Measurements from ENCODE around the gene CD36. TPM values are rescaled to one million over a fixed set of nuclear protein-coding genes. Genes with fewer than 3 reads are reported as not detected.

Gene CD36
- 100 to 1,000 TPM; 210 to 375 (median 311) TPM for total RNA-seq

DNA sequence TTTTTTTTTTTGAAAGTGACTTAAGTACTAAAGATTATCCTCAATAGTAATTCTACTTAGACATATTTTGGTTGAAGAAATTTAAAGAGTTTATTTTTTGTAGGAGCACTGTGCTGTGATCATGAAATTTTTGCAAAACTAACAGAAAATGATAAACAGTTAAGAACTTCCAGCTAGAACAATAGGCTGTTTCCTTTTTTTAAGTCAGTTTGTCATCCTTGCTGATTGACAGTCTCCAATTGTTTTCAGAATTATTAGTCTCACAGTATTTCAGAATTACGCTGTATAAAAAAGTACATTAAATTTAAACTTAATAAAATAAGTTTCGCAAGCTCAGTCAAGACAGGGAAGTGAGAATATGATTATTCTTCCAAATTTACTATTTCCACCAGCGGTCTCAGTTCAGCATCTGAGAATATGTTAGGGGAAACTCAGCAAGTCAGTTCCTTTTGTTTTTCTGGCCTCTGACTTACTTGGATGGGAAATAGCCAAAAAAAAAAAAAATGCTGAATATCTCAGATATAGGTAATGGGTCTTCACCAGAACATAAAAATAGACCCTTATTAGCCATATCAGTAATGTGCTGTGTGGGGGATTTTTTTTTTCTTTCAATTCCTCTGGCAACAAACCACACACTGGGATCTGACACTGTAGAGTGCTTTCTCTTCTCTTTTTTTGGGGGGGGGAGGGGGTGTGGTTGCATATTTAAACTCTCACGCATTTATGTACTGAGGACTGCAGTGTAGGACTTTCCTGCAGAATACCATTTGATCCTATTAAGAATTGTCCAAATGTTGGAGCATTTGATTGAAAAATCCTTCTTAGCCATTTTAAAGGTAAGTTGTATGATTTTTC is at the start of gene CD36:
CD36 (plus strand) TSS at position 732 of the 855 bp plus-strand sequence. CDS start 8,099 bp downstream, outside the sequence.
- peak within 1 kb of the TSS; percentile 27 to 48 (median 44) for H3K4me3 ChIP-seq
- intact Hi-C loops (cut with DNase I; ENCODE audit: low total_unique reads) (loop anchor here (5.0 kb wide), 1 partner anchor 36 kb away; no protein-coding TSS in a partner anchor), in situ Hi-C loops (cut with MboI; ENCODE audit: low sequenced_read_pairs in 4 of 4) (loop anchor here in 1 of 4 donors (25.0 kb wide), 1 partner anchor 1774 kb away; no protein-coding TSS in a partner anchor)
- peak within 1 kb of the TSS; percentile 82 to 92 (median 86) for H3K27ac ChIP-seq
- no peaks in the 10 kb centered on the region for H3K36me3 ChIP-seq
- peak in 1 of 2 donors; percentile 12 for ATAC-seq
- H3K9me3 ChIP-seq = no peaks in the 10 kb centered on the region
- DNase-seq = no peak
- no peak for TF ChIP-seq CTCF (IDR thresholded peaks at IDR 0.05 in 4 of 5, conservative IDR thresholded peaks at IDR 0.05 in 1 of 5)
- TF ChIP-seq POLR2A (IDR thresholded peaks at IDR 0.05) = no peak
- H3K4me1 ChIP-seq = peaks cover 38 to 44% of the 10 kb centered on the region in 2 donors
- no peaks in the 10 kb centered on the region for H3K27me3 ChIP-seq

DNA sequence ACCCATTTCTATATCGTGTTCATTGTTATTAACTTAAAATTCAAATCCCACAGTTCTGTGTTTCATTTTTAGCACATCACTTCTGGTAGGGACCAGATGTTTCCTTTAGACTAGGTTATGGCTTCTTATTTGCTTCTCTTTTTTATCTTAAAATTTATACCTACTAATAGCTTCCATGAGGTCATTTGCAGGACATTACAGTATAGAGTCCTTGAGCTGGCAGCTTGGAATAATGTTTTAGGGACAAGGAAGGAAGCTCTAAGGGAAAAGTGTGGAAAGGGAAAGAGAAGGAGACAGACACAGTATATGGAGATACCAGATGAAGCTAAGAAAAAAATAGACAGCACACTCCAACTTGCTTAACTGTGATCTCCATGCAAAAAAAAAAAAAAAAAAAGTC is 48.8 kb upstream of the CD36 start:
- intact Hi-C loops (cut with DNase I; ENCODE audit: low total_unique reads) (no loop called here), in situ Hi-C loops (cut with MboI; ENCODE audit: low sequenced_read_pairs in 4 of 4) (no loop called here)
- ATAC-seq (peak in 1 of 2 donors; percentile 42), DNase-seq (no peak)
- peak overlapping the region in 3 of 4 donors; percentile 12 to 64 (median 24) for H3K27ac ChIP-seq
- no peaks in the 10 kb centered on the region for H3K27me3 ChIP-seq
- no peaks in the 10 kb centered on the region for H3K9me3 ChIP-seq
- TF ChIP-seq CTCF (IDR thresholded peaks at IDR 0.05 in 4 of 5, conservative IDR thresholded peaks at IDR 0.05 in 1 of 5) (no peak), POLR2A (IDR thresholded peaks at IDR 0.05) (no peak)
- peaks cover 0 to 17% of the 10 kb centered on the region in 2 donors for H3K4me1 ChIP-seq
- no peaks in the 10 kb centered on the region for H3K36me3 ChIP-seq
- no peak overlapping the region for H3K4me3 ChIP-seq

DNA sequence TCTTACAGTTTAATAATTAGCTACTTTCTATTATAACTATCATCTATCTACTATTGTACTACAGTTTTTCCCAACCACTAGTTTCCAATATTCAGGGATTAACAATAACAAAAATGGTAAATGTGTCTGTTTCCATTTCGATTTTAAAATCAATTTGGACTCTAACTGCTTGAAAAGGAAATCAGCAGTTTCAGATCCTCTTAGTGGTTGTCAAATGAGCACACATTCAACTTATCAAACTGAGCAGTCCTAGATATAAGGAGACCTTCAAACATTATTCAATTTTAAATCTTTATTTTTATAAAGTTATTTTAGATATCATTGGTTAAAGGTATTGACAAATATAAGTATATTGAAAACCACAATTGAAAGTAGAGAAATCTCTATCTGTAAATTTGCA is 46.8 kb upstream of the CD36 start:
- DNase-seq (no peak), ATAC-seq (no peak)
- intact Hi-C loops (cut with DNase I; ENCODE audit: low total_unique reads) (no loop called here), in situ Hi-C loops (cut with MboI; ENCODE audit: low sequenced_read_pairs in 4 of 4) (no loop called here)
- H3K27ac ChIP-seq = no peak overlapping the region
- no peak for TF ChIP-seq CTCF (IDR thresholded peaks at IDR 0.05 in 4 of 5, conservative IDR thresholded peaks at IDR 0.05 in 1 of 5)
- TF ChIP-seq POLR2A (IDR thresholded peaks at IDR 0.05) = no peak
- no peak overlapping the region for H3K4me3 ChIP-seq
- no peaks in the 10 kb centered on the region for H3K9me3 ChIP-seq
- peaks cover 13 to 31% of the 10 kb centered on the region in 2 donors for H3K4me1 ChIP-seq
- no peaks in the 10 kb centered on the region for H3K27me3 ChIP-seq
- H3K36me3 ChIP-seq = no peaks in the 10 kb centered on the region

GRCh38 chr7:80593869-80594586 is 44.4 kb upstream of the CD36 start:
- peak overlapping the region in 2 of 4 donors; percentile 59 to 87 for H3K27ac ChIP-seq
- ATAC-seq (no peak), DNase-seq (no peak)
- peaks cover 35 to 48% of the 10 kb centered on the region in 2 donors for H3K4me1 ChIP-seq
- no peaks in the 10 kb centered on the region for H3K9me3 ChIP-seq
- H3K36me3 ChIP-seq = no peaks in the 10 kb centered on the region
- TF ChIP-seq POLR2A (IDR thresholded peaks at IDR 0.05) = peak in 1 of 2 donors; percentile 25
- no peak for TF ChIP-seq CTCF (IDR thresholded peaks at IDR 0.05 in 4 of 5, conservative IDR thresholded peaks at IDR 0.05 in 1 of 5)
- H3K4me3 ChIP-seq = peak overlapping the region in 1 of 4 donors; percentile 42
- intact Hi-C loops (cut with DNase I; ENCODE audit: low total_unique reads) = no loop called here
- H3K27me3 ChIP-seq = no peaks in the 10 kb centered on the region
- in situ Hi-C loops (cut with MboI; ENCODE audit: low sequenced_read_pairs in 4 of 4) = no loop called here

Measured in gastrocnemius medialis (tissue), 4 donors.